Suprapubic skin (tissue), 4 donors: ENCODE results near the gene ZNF716. TPM values are rescaled to one million over a fixed set of nuclear protein-coding genes. Genes with fewer than 3 reads are reported as not detected.
"Not testable (repeated sequence)": the region's sequence is repeated elsewhere in the genome, so short reads cannot be mapped to it uniquely, and the experiment has no call there.

Source experiments
- DNase-seq, 2 donors: peaks; one replicate each; pipeline ENCODE4 v3.0.0-alpha.2; 2019; ENCODE audit warnings: low spot score in 2 of 2
- H3K27ac ChIP-seq: fragments of 200-600 bp; sonication (generic); one replicate; pipeline ENCODE4 v1.5.1; 2019
- H3K27me3 ChIP-seq: fragments of 200-600 bp; sonication (generic); one replicate; pipeline ENCODE4 v1.5.1; 2019
- H3K36me3 ChIP-seq: fragments of 200-600 bp; sonication (generic); one replicate; pipeline ENCODE4 v1.5.1; 2019
- H3K4me1 ChIP-seq: fragments of 200-600 bp; sonication (generic); one replicate; pipeline ENCODE4 v1.5.1; 2019
- H3K4me3 ChIP-seq: fragments of 200-600 bp; sonication (generic); one replicate; pipeline ENCODE4 v1.5.1; 2019; ENCODE audit warnings: mild to moderate bottlenecking
- H3K9me3 ChIP-seq: fragments of 200-600 bp; sonication (generic); one replicate; pipeline ENCODE4 v1.5.1; 2019
- EP300 ChIP-seq: sonication (generic); formaldehyde crosslinking; IDR thresholded peaks from one replicate; pipeline ENCODE4 v1.6.1; 2017; ENCODE audit warnings: antibody characterized with exemption
- POLR2A ChIP-seq, 2 donors: fragments of 450-650 bp; IDR thresholded peaks; one replicate each; pipeline ENCODE4 v1.6.1; 2017; ENCODE audit warnings: antibody characterized with exemption in 2 of 2, mild to moderate bottlenecking in 2 of 2, moderate library complexity in 2 of 2
- POLR2AphosphoS5 ChIP-seq, 3 donors: sonication (generic); formaldehyde crosslinking; IDR thresholded peaks; one replicate each; pipeline ENCODE4 v1.6.1; 2017; ENCODE audit warnings: antibody characterized with exemption in 3 of 3
- WGBS: methylation state at CpG from one replicate; pipeline ENCODE4 v1.1.5; 2018; 5-methylcytosine and 5-hydroxymethylcytosine counted together
- total RNA-seq, 4 donors: library from RNA; depleted of rRNA; stranded (reverse); fragments of >200 nt; gene quantifications; one replicate each; pipeline ENCODE4 v1.1.0, GENCODE V29; 2016
- TF ChIP-seq, protein P1 (sequence below), 2 donors: fragments of 200-600 bp in 1 of 2; fragments of 450-650 bp in 1 of 2; sonication (generic) in 1 of 2; IDR thresholded peaks; one replicate each; pipeline ENCODE4 v1.5.1; 2016 to 2019; ENCODE audit warnings: antibody characterized with exemption in 2 of 2, mild to moderate bottlenecking in 1 of 2, moderate library complexity in 1 of 2

Gene ZNF716
- not detected for total RNA-seq

DNA sequence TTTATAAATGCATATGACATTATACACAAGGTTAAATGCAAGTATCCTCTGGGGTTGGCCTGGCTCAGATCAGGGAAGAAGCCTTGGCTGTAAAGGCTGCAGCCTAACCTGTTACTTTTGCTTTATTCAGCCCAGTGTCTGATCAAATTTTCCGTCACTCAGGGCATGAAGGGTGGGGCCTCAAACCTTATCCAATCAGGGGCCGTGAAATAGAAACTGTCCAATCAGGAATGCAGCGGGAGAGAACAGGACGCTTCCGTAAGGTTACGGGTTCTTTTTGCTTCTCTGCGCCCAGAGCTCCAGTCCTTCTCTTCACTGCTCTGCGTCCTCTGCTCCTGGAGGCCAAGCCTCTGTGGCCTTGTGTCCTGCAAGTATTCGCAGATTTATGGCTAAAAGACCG is at the start of gene ZNF716:
Gene ZNF716 (plus strand): TSS at position 274 of the 400 bp plus-strand sequence. CDS start 112 bp downstream, at position 386.
- Histone ChIP-seq H3K4me3 (no peak within 1 kb of the TSS), H3K27ac (no peak within 1 kb of the TSS), H3K9me3 (peaks cover 15% of the 10 kb centered on the region), H3K27me3 (no peaks in the 10 kb centered on the region), H3K36me3 (no peaks in the 10 kb centered on the region), H3K4me1 (no peaks in the 10 kb centered on the region)
- no peak for DNase-seq
- 91% methylated on average over 10 of the region's 10 CpGs for WGBS
- no peak for TF ChIP-seq POLR2AphosphoS5 (IDR thresholded peaks at IDR 0.05)
- TF ChIP-seq EP300, result no peak

DNA sequence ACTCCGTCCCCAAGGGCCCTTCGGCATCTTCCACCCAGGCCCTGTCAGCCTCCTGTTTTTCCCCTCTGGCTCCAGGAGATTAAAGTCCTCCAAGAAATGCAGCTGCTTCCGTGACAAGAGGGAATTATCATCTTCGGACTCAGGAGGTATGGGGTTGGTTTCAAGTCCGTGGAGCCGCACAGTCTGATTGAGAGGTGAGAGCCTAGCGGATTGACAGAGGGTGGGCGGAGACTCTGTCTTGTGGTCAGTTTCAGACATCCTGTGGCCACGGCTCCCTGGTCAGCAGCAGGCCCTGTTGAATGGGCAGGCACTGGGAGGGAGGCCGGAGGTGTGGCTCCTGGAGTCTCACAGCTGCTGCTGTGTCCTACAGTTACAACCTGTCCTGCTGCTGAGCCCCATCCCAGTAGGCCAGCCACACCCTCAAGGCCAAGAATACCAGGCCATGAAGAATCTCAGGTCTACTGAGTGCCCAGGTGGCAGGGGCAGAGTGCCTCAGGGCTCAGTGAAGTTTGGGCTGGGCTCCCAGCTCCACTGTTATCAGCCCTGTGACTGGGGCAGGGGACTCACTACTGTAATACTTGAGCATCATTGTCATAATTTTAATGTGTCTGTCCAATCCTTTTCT is 49.3 kb upstream of the ZNF716 start:
- peaks cover 21% of the 10 kb centered on the region for H3K9me3 ChIP-seq
- no peak overlapping the region for H3K4me3 ChIP-seq
- H3K4me1 ChIP-seq, result no peaks in the 10 kb centered on the region
- no peak for TF ChIP-seq POLR2AphosphoS5 (IDR thresholded peaks at IDR 0.05)
- TF ChIP-seq, protein P1, sequence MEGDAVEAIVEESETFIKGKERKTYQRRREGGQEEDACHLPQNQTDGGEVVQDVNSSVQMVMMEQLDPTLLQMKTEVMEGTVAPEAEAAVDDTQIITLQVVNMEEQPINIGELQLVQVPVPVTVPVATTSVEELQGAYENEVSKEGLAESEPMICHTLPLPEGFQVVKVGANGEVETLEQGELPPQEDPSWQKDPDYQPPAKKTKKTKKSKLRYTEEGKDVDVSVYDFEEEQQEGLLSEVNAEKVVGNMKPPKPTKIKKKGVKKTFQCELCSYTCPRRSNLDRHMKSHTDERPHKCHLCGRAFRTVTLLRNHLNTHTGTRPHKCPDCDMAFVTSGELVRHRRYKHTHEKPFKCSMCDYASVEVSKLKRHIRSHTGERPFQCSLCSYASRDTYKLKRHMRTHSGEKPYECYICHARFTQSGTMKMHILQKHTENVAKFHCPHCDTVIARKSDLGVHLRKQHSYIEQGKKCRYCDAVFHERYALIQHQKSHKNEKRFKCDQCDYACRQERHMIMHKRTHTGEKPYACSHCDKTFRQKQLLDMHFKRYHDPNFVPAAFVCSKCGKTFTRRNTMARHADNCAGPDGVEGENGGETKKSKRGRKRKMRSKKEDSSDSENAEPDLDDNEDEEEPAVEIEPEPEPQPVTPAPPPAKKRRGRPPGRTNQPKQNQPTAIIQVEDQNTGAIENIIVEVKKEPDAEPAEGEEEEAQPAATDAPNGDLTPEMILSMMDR (IDR thresholded peaks at IDR 0.05), result no peak
- no peak for TF ChIP-seq EP300
- no peak for TF ChIP-seq POLR2A (IDR thresholded peaks at IDR 0.05)
- H3K27me3 ChIP-seq, result no peaks in the 10 kb centered on the region
- H3K36me3 ChIP-seq, result no peaks in the 10 kb centered on the region
- no peak overlapping the region for H3K27ac ChIP-seq
- no peak for DNase-seq
- 95% methylated on average over 9 of the region's 10 CpGs for WGBS

DNA sequence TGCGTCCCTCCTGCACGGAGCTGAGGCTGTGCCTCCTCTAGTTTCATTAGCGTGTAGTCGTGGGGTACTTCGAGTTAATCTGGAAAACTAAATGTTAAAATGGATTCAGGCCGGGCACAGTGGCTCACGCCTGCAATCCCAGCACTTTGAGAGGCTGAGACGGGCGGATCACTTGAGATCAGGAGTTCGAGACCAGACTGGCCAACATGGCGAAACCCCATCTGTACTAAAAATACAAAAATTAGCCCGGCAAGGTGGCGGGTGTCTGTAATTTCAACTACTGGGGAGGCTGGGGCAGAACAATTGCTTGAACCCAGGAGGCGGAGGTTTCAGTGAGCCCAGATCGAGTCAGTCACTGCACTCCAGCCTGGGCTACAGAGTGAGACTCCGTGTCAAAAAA is 46.9 kb upstream of the ZNF716 start:
- DNase-seq, H3K4me3 ChIP-seq, H3K27me3 ChIP-seq, H3K27ac ChIP-seq, H3K4me1 ChIP-seq, H3K36me3 ChIP-seq: not testable (repeated sequence)
- peaks cover 15% of the 10 kb centered on the region for H3K9me3 ChIP-seq
- WGBS, result 88% methylated on average over 16 of the region's 16 CpGs

DNA sequence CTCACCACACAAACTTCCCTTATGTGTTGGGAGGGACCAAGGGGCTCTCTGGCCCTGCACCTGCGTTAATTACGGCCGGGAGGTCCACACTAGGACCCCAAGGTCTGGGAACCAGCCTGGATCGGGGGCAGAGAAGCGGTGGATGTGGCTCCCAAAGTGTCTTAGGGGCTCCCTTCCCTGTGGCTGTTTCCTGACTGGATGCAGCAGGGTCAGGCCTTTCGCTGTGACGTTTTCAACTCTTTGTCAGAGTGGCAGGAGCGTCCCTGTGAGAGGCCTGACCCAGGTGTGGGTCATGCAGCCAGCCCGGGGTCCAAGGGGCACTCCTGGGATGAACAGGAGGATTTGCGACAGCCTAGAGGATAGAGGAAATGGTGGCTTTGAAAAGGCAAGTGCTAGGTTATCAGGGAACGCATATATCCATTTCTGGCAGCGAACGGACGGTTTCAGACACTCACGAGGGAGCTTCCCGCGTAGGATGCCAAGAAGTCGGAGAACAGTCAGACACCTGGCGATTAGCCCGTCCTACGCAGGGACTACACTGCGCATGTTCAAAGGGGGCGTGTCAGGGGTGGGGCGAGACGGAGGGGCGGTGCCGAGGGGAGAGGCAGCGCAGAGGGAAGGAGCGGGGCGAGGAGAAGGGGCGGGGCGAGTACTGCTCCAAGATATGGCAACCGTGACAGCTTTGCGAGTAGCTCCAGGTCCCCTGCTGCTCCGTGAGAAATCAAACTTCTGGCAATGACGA is 46.2 kb upstream of the ZNF716 start:
- TF ChIP-seq EP300 (no peak), POLR2A (IDR thresholded peaks at IDR 0.05) (no peak), POLR2AphosphoS5 (IDR thresholded peaks at IDR 0.05) (no peak)
- TF ChIP-seq, protein P1 (IDR thresholded peaks at IDR 0.05), result no peak
- Histone ChIP-seq H3K27ac (no peak overlapping the region), H3K27me3 (no peaks in the 10 kb centered on the region), H3K4me3 (no peak overlapping the region), H3K36me3 (no peaks in the 10 kb centered on the region), H3K4me1 (no peaks in the 10 kb centered on the region), H3K9me3 (peaks cover 12% of the 10 kb centered on the region)
- DNase-seq, result no peak
- WGBS, result 55% methylated on average over 35 of the region's 36 CpGs

DNA sequence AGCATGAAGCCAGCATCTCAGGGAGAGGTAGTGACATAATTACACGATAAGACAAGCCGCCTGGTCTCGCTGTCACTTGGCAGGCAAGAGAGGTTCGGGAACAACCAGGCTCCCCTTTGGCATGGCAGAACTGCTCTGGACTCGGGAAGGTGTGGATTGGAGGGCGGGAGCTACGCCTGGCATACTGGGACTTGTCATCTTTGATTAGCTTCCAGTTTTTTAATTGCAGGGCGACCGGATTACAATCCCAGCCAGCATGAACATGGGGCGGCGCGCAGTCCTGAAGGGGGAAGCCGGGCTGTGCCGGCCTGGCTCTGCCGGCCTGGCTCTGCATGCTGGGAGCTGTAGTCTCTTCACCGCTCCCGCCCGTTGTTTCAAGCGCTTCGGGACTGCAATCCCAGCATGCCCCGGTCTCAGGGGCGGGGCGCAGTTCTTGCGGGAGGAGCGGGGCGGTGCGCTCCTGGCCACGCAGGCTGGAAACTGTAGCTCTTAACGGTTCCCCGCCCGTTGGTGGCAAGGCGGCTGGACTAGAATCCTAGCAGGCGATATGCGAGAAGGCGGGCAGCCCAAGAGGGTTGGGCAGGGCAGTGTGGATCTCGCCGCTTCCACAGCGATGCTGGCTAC is 45.5 kb upstream of the ZNF716 start:
- no peak overlapping the region for H3K27ac ChIP-seq
- DNase-seq, result peak in 1 of 2 donors; percentile 64
- no peak for TF ChIP-seq POLR2A (IDR thresholded peaks at IDR 0.05)
- no peak for TF ChIP-seq EP300
- TF ChIP-seq, protein P1 (IDR thresholded peaks at IDR 0.05), result no peak
- no peak for TF ChIP-seq POLR2AphosphoS5 (IDR thresholded peaks at IDR 0.05)
- H3K27me3 ChIP-seq, result no peaks in the 10 kb centered on the region
- no peaks in the 10 kb centered on the region for H3K36me3 ChIP-seq
- WGBS, result 57% methylated on average over 3 of the region's 38 CpGs
- H3K9me3 ChIP-seq, result peaks cover 12% of the 10 kb centered on the region
- H3K4me1 ChIP-seq, result no peaks in the 10 kb centered on the region
- no peak overlapping the region for H3K4me3 ChIP-seq

DNA sequence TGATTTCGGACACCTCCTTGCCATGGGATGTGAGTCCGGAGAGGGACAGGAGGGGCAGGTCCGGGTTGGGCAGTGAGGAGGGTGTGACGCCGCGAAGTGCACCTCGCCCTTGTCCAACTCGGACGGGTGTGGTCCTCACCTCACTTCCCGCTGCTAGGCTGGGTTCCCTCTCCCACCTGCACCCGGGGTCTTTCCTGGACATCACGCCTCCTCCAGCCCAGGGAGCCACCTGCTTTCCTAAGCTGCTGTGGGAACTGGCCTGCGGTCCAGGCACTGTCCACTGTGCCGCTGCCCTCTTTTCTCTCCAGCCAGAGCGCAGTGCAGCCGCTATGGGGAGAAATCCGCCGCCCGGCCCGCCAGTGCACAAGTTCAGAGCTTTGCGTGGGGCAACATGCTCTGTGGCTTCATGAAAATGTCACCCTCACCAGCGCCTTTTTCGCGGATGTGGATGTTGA is 45.0 kb upstream of the ZNF716 start:
- Histone ChIP-seq H3K9me3 (peaks cover 12% of the 10 kb centered on the region), H3K27me3 (no peaks in the 10 kb centered on the region), H3K36me3 (no peaks in the 10 kb centered on the region), H3K4me3 (no peak overlapping the region), H3K27ac (no peak overlapping the region), H3K4me1 (no peaks in the 10 kb centered on the region)
- no peak for TF ChIP-seq POLR2AphosphoS5 (IDR thresholded peaks at IDR 0.05)
- no peak for TF ChIP-seq EP300
- TF ChIP-seq, protein P1 (IDR thresholded peaks at IDR 0.05), result no peak
- TF ChIP-seq POLR2A (IDR thresholded peaks at IDR 0.05), result no peak
- 58% methylated on average over 14 of the region's 24 CpGs for WGBS
- DNase-seq, result no peak
